ENCODE results near the gene SLC12A3. TPM values are rescaled to one million over a fixed set of nuclear protein-coding genes. Genes with fewer than 3 reads are reported as not detected.

SLC12A3 gene
- total RNA-seq, 1 experiment from 2014 or later = not detected

GRCh38 chr16:56938664-56939513 is 73.9 kb downstream of the SLC12A3 start:
- DNase-seq (ENCODE audit: low read depth) = no peak

DNA sequence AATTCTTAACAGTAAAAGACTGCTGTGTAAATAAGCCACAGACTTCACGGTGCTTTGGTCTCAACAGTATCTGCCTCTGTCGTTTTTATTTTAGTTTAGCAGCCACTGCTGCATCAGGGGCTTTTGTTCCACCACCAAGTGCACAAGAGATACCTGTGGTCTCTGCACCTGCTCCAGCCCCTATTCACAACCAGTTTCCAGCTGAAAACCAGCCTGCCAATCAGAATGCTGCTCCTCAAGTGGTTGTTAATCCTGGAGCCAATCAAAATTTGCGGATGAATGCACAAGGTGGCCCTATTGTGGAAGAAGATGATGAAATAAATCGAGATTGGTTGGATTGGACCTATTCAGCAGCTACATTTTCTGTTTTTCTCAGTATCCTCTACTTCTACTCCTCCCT is 74.8 kb downstream of the SLC12A3 start:
- no peak for DNase-seq (ENCODE audit: low read depth)

- DNase-seq (ENCODE audit: low read depth) = no peak
These were observed 76.1 kb downstream of the SLC12A3 start for GRCh38 chr16:56941092-56941491.

- no peak for DNase-seq (ENCODE audit: low read depth)
These were observed 76.9 kb downstream of the SLC12A3 start for GRCh38 chr16:56941856-56942331.

GRCh38 chr16:56943761-56944375 is 78.9 kb downstream of the SLC12A3 start:
- no peak for DNase-seq (ENCODE audit: low read depth)

GRCh38 chr16:56944954-56945839 is 80.2 kb downstream of the SLC12A3 start:
- no peak for DNase-seq (ENCODE audit: low read depth)

GRCh38 chr16:56945847-56946527 is 81.0 kb downstream of the SLC12A3 start:
- no peak for DNase-seq (ENCODE audit: low read depth)

- DNase-seq (ENCODE audit: low read depth) = no peak
These were observed 82.0 kb downstream of the SLC12A3 start for GRCh38 chr16:56946767-56947603.

- no peak for DNase-seq (ENCODE audit: low read depth)
These were observed 82.6 kb downstream of the SLC12A3 start for GRCh38 chr16:56947604-56947995.

DNA sequence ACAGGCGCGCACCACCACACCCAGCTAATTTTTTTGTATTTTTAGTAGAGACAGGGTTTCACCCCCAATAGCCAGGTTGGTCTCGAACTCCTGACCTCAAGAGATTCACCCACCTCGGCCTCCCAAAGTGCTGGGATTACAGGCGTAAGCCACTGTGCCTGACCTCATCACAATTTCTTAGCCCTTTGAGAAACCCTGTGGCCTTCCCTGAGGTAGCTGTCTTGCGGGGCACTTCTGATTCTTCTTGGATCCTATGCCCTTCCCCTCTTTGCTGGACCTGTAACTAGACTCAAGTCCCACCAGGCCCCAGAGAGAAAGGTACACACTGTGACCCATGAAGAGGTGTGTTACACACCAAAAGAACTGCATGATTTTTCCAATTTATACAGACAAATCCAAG is 83.2 kb downstream of the SLC12A3 start:
- DNase-seq (ENCODE audit: low read depth) = no peak

GRCh38 chr16:56950051-56950450 is 85.0 kb downstream of the SLC12A3 start:
- DNase-seq (ENCODE audit: low read depth) = no peak

DNA sequence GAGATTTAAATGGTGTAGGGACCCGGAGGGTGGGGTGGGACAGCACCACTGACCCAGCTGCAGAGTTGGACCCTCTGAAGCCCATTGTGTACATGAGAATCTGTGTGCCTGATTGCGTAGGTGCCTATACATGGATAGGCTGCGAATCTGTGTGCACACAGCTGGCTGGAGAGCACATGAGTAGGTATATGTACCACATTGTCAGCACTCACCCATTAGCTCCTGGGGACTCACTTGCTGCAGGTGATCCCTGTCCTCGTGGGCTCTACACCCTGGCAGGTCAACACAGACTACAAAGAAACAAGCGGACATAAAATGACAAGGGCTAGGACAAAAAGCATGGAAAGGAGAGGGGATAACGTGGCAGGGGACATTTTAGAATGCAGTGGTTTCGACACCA is 85.4 kb downstream of the SLC12A3 start:
- DNase-seq (ENCODE audit: low read depth) = no peak

- DNase-seq (ENCODE audit: low read depth) = peak; percentile 46
These were observed 86.1 kb downstream of the SLC12A3 start for GRCh38 chr16:56950881-56951771.

- DNase-seq (ENCODE audit: low read depth) = no peak
These were observed 88.0 kb downstream of the SLC12A3 start for GRCh38 chr16:56953006-56953405.

DNA sequence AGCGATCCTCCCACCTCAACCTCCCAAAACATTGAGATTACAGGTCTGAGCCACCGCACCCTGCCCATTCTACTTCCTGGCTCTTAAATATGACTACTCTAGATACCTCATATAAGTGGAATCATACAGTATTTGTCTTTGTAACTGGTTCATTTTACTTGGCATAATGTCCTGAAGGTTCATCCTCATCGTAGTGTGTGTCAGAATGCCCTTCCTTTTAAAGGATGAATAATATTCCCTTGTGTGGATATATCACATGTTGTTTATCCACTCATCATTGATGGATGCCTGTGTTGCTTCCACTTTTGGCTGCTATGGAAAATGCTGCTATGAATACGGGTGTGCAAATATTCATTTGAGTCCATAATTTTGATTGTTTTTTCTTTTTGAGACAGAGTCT is 91.1 kb downstream of the SLC12A3 start:
- DNase-seq (ENCODE audit: low read depth) = no peak

- no peak for DNase-seq (ENCODE audit: low read depth)
These were observed 91.7 kb downstream of the SLC12A3 start for GRCh38 chr16:56956756-56957155.

- no peak for DNase-seq (ENCODE audit: low read depth)
These were observed 95.8 kb downstream of the SLC12A3 start for GRCh38 chr16:56960681-56961281.

GRCh38 chr16:56961386-56961785 is 96.4 kb downstream of the SLC12A3 start:
- DNase-seq (ENCODE audit: low read depth) = no peak

GRCh38 chr16:56961851-56962281 is 96.9 kb downstream of the SLC12A3 start, which contains the start of gene CETP:
Gene CETP (plus strand): TSS chr16:56961950. CDS start chr16:56961980, 30 bp downstream.
- no peak for DNase-seq (ENCODE audit: low read depth)

Data from HT1080 (cell line).